Astrocyte (in vitro differentiated cells and primary cell): ENCODE results near the gene PPP1R13B. TPM values are rescaled to one million over a fixed set of nuclear protein-coding genes. Genes with fewer than 3 reads are reported as not detected.

Source experiments
- DNase-seq: peaks from one replicate; pipeline ENCODE4 v3.0.0-alpha.2; 2010; ENCODE audit warnings: low read depth
- FAIRE-seq: peaks from 2 replicates; lab custom pipeline; 2011; peaks lifted over from hg19 to GRCh38; lab: Jason Lieb, UNC
- H2AFZ ChIP-seq: 2 replicates; pipeline ENCODE4 v1.6.0; 2012; ENCODE audit warnings: low read depth, low read length, inconsistent platforms
- H3K27ac ChIP-seq: 2 replicates; pipeline ENCODE4 v1.5.1; 2011; ENCODE audit warnings: low read depth, low read length, inconsistent platforms
- H3K27me3 ChIP-seq: 2 replicates; pipeline ENCODE4 v1.6.0; 2011; ENCODE audit warnings: low read length, inconsistent platforms; ENCODE audit not compliant: insufficient read depth
- H3K36me3 ChIP-seq: 2 replicates; pipeline ENCODE4 v1.5.1; 2011; ENCODE audit warnings: low read length, inconsistent platforms; ENCODE audit not compliant: insufficient read depth
- H3K4me1 ChIP-seq: 2 replicates; pipeline ENCODE4 v1.5.1; 2011; ENCODE audit warnings: low read length, inconsistent platforms; ENCODE audit not compliant: insufficient read depth
- H3K4me2 ChIP-seq: 2 replicates; pipeline ENCODE4 v1.6.0; 2012; ENCODE audit warnings: low read length, inconsistent platforms
- H3K4me3 ChIP-seq: 2 replicates; pipeline ENCODE4 v1.5.1; 2011; ENCODE audit warnings: low read depth, mild to moderate bottlenecking, low read length, inconsistent platforms; ENCODE audit not compliant: insufficient read depth
- H3K79me2 ChIP-seq: 2 replicates; pipeline ENCODE4 v1.6.0; 2012; ENCODE audit warnings: mild to moderate bottlenecking, low read length, inconsistent platforms; ENCODE audit not compliant: insufficient read depth
- H3K9ac ChIP-seq: 2 replicates; pipeline ENCODE4 v1.6.0; 2012; ENCODE audit warnings: mild to moderate bottlenecking, low read length, inconsistent platforms
- H3K9me3 ChIP-seq: 2 replicates; pipeline ENCODE4 v1.5.1; 2012; ENCODE audit warnings: low read depth, mild to moderate bottlenecking, low read length, inconsistent platforms; ENCODE audit not compliant: insufficient read depth
- H4K20me1 ChIP-seq: 2 replicates; pipeline ENCODE4 v1.6.0; 2012; ENCODE audit warnings: low read length, inconsistent platforms; ENCODE audit not compliant: insufficient read depth
- H3K27ac Mint-ChIP-seq: one replicate; pipeline ENCODE4 v1.8.0; 2021; ENCODE audit warnings: mild to moderate bottlenecking, mixed read lengths; ENCODE audit not compliant: unreplicated experiment
- H3K27me3 Mint-ChIP-seq: one replicate; pipeline ENCODE4 v1.8.0; 2021; ENCODE audit warnings: low read depth, mixed read lengths; ENCODE audit not compliant: unreplicated experiment
- H3K36me3 Mint-ChIP-seq: one replicate; pipeline ENCODE4 v1.8.0; 2021; ENCODE audit warnings: low read depth, mixed read lengths; ENCODE audit not compliant: unreplicated experiment
- H3K4me1 Mint-ChIP-seq: one replicate; pipeline ENCODE4 v1.8.0; 2021; ENCODE audit warnings: low read depth, mixed read lengths; ENCODE audit not compliant: unreplicated experiment
- H3K4me3 Mint-ChIP-seq: one replicate; pipeline ENCODE4 v1.8.0; 2021; ENCODE audit warnings: mild to moderate bottlenecking, moderate library complexity, mixed read lengths; ENCODE audit not compliant: unreplicated experiment
- H3K9me3 Mint-ChIP-seq: one replicate; pipeline ENCODE4 v1.8.0; 2021; ENCODE audit warnings: mild to moderate bottlenecking, mixed read lengths; ENCODE audit not compliant: unreplicated experiment
- CTCF ChIP-seq: IDR thresholded peaks from 2 replicates; pipeline ENCODE4 v1.5.1; 2011; ENCODE audit warnings: low read depth, mild to moderate bottlenecking, inconsistent platforms, low read length, moderate library complexity; ENCODE audit not compliant: insufficient read depth
- EZH2 ChIP-seq: IDR thresholded peaks from 2 replicates; pipeline ENCODE4 v1.6.1; 2012; ENCODE audit warnings: mild to moderate bottlenecking, low read length, inconsistent platforms; ENCODE audit not compliant: insufficient read depth
- total RNA-seq: library from RNA; stranded (reverse); gene quantifications from 2 replicates; pipeline ENCODE4 v1.2.1, GENCODE V29; 2021

The PPP1R13B gene
- total RNA-seq, 1 donor from 2014 or later, result 7.0 TPM

GRCh38 chr14:103848175-103849077 is 1.1 kb upstream of the PPP1R13B start:
- TF ChIP-seq CTCF (no peak), EZH2 (no peak)
- H3K36me3 Mint-ChIP-seq, result no peaks in the 10 kb centered on the region
- Histone ChIP-seq H3K79me2 (no peaks in the 10 kb centered on the region), H3K4me1 (no peaks in the 10 kb centered on the region), H3K4me2 (peak overlapping the region; percentile 91), H4K20me1 (peaks cover 8% of the 10 kb centered on the region), H2AFZ (peak overlapping the region; percentile 84), H3K27ac (no peak overlapping the region), H3K9me3 (no peaks in the 10 kb centered on the region), H3K4me3 (peak overlapping the region; percentile 56), H3K36me3 (no peaks in the 10 kb centered on the region), H3K27me3 (peaks cover 16% of the 10 kb centered on the region), H3K9ac (peak overlapping the region; percentile 38)
- no peak for FAIRE-seq
- no peak for DNase-seq
- H3K27ac Mint-ChIP-seq, result no peak overlapping the region
- peaks cover 3% of the 10 kb centered on the region for H3K4me1 Mint-ChIP-seq
- H3K9me3 Mint-ChIP-seq, result peaks cover 3% of the 10 kb centered on the region
- H3K4me3 Mint-ChIP-seq, result peak overlapping the region; percentile 78
- peaks cover 22% of the 10 kb centered on the region for H3K27me3 Mint-ChIP-seq

GRCh38 chr14:103846543-103847450 is 578 bp downstream of the PPP1R13B start:
- Histone ChIP-seq H3K4me2 (peak overlapping the region; percentile 91), H3K27ac (no peak overlapping the region), H3K27me3 (peaks cover 16% of the 10 kb centered on the region), H3K9me3 (no peaks in the 10 kb centered on the region), H3K4me1 (no peaks in the 10 kb centered on the region), H3K4me3 (peak overlapping the region; percentile 76), H3K36me3 (no peaks in the 10 kb centered on the region), H2AFZ (peak overlapping the region; percentile 75), H3K9ac (peak overlapping the region; percentile 54), H3K79me2 (no peaks in the 10 kb centered on the region), H4K20me1 (peaks cover 8% of the 10 kb centered on the region)
- TF ChIP-seq CTCF (no peak), EZH2 (no peak)
- Mint-ChIP-seq H3K36me3 (peaks cover 1% of the 10 kb centered on the region), H3K27me3 (peaks cover 22% of the 10 kb centered on the region), H3K4me1 (peaks cover 3% of the 10 kb centered on the region), H3K27ac (peak overlapping the region; percentile 75), H3K4me3 (peak overlapping the region; percentile 90), H3K9me3 (no peaks in the 10 kb centered on the region)
- no peak for DNase-seq
- FAIRE-seq, result no peak
